ENCODE results near the gene EDN2. TPM values are rescaled to one million over a fixed set of nuclear protein-coding genes. Genes with fewer than 3 reads are reported as not detected.

EDN2 gene
- total RNA-seq, 1 donor from 2014 or later: not detected

- H3K4me3 Mint-ChIP-seq: no peak overlapping the region
- DNase-seq (ENCODE audit: low read depth, low spot score): peak; percentile 88
- peak; percentile 93 for TF ChIP-seq CTCF (conservative IDR thresholded peaks at IDR 0.05)
- no peaks in the 10 kb centered on the region for H3K36me3 Mint-ChIP-seq (ENCODE audit: low read depth)
- H3K27me3 Mint-ChIP-seq (ENCODE audit: low read depth): peaks cover 3% of the 10 kb centered on the region
- H3K27ac Mint-ChIP-seq (ENCODE audit: unreplicated experiment): no peak overlapping the region
- peaks cover 30% of the 10 kb centered on the region for H3K4me1 Mint-ChIP-seq
- H3K9me3 Mint-ChIP-seq: no peaks in the 10 kb centered on the region
Observed at GRCh38 chr1:41432481-41433280, 51.8 kb downstream of the EDN2 start.

GRCh38 chr1:41431490-41432350 lies 52.8 kb downstream of the EDN2 start:
- H3K27me3 Mint-ChIP-seq (ENCODE audit: low read depth): peaks cover 3% of the 10 kb centered on the region
- H3K9me3 Mint-ChIP-seq: no peaks in the 10 kb centered on the region
- H3K27ac Mint-ChIP-seq (ENCODE audit: unreplicated experiment): no peak overlapping the region
- H3K36me3 Mint-ChIP-seq (ENCODE audit: low read depth): no peaks in the 10 kb centered on the region
- H3K4me1 Mint-ChIP-seq: peaks cover 30% of the 10 kb centered on the region
- no peak overlapping the region for H3K4me3 Mint-ChIP-seq
- no peak for TF ChIP-seq CTCF (conservative IDR thresholded peaks at IDR 0.05)
- no peak for DNase-seq (ENCODE audit: low read depth, low spot score)

- Mint-ChIP-seq H3K36me3 (ENCODE audit: low read depth) (no peaks in the 10 kb centered on the region), H3K27me3 (ENCODE audit: low read depth) (peaks cover 3% of the 10 kb centered on the region), H3K27ac (ENCODE audit: unreplicated experiment) (no peak overlapping the region), H3K4me1 (peaks cover 18% of the 10 kb centered on the region), H3K4me3 (no peak overlapping the region), H3K9me3 (no peaks in the 10 kb centered on the region)
- DNase-seq (ENCODE audit: low read depth, low spot score): no peak
- no peak for TF ChIP-seq CTCF (conservative IDR thresholded peaks at IDR 0.05)
Observed at GRCh38 chr1:41430582-41430981, 53.9 kb downstream of the EDN2 start.

GRCh38 chr1:41430069-41430468 lies 54.4 kb downstream of the EDN2 start:
- DNase-seq (ENCODE audit: low read depth, low spot score): no peak
- H3K9me3 Mint-ChIP-seq: no peaks in the 10 kb centered on the region
- TF ChIP-seq CTCF (conservative IDR thresholded peaks at IDR 0.05): no peak
- peaks cover 3% of the 10 kb centered on the region for H3K27me3 Mint-ChIP-seq (ENCODE audit: low read depth)
- H3K4me3 Mint-ChIP-seq: no peak overlapping the region
- H3K36me3 Mint-ChIP-seq (ENCODE audit: low read depth): no peaks in the 10 kb centered on the region
- peaks cover 13% of the 10 kb centered on the region for H3K4me1 Mint-ChIP-seq
- no peak overlapping the region for H3K27ac Mint-ChIP-seq (ENCODE audit: unreplicated experiment)

GRCh38 chr1:41429641-41430035 lies 54.8 kb downstream of the EDN2 start:
- no peaks in the 10 kb centered on the region for H3K9me3 Mint-ChIP-seq
- peaks cover 9% of the 10 kb centered on the region for H3K4me1 Mint-ChIP-seq
- H3K27me3 Mint-ChIP-seq (ENCODE audit: low read depth): peaks cover 3% of the 10 kb centered on the region
- no peak for TF ChIP-seq CTCF (conservative IDR thresholded peaks at IDR 0.05)
- DNase-seq (ENCODE audit: low read depth, low spot score): no peak
- no peaks in the 10 kb centered on the region for H3K36me3 Mint-ChIP-seq (ENCODE audit: low read depth)
- H3K27ac Mint-ChIP-seq (ENCODE audit: unreplicated experiment): no peak overlapping the region
- no peak overlapping the region for H3K4me3 Mint-ChIP-seq

Other genes starting within 250 kb of the EDN2 start
- 45.8 and 50.6 TPM in 2 replicates for gene SCMH1, start 242.4 kb downstream of the EDN2 start, total RNA-seq
- 1.2 and 1.4 TPM in 2 replicates for gene FOXO6, start 123.2 kb downstream of the EDN2 start, total RNA-seq

Measured in neural crest cell (in vitro differentiated cells).